H1 (cell line): Measurements from ENCODE around the gene HMGA1.

Experiments used
- ASH2L ChIP-seq: fragments of 200-600, 300-600 bp; sonication (generic); IDR thresholded peaks from one replicate; pipeline ENCODE4 v1.7.1; 2017; ENCODE audit warnings: low read length
- EZH2 ChIP-seq: fragments of 200-600 bp; sonication (generic); IDR thresholded peaks from 2 replicates; pipeline ENCODE4 v1.7.1; 2012; ENCODE audit warnings: low read depth, mild to moderate bottlenecking, moderate library complexity, low read length, inconsistent platforms; ENCODE audit not compliant: severe bottlenecking
- POLR2A ChIP-seq, 2 experiments: IDR thresholded peaks; 1 replicate in 1 of 2; 2 replicates in 1 of 2; pipeline ENCODE4 v1.6.1; 2011; ENCODE audit warnings: low read depth in 2 of 2, low read length in 2 of 2, mild to moderate bottlenecking in 2 of 2; ENCODE audit errors: control extremely low read depth in 1 of 2
- SIN3A ChIP-seq, 2 experiments: IDR thresholded peaks in 1 of 2; conservative IDR thresholded peaks in 1 of 2; 2 replicates each; pipeline ENCODE4 v1.6.1; 2011 to 2012; ENCODE audit warnings: low read length in 2 of 2, improper control_type of control experiment in 1 of 2, low read depth in 1 of 2, mild to moderate bottlenecking in 1 of 2
- TF ChIP-seq, protein P1 (sequence below): IDR thresholded peaks from 2 replicates; pipeline ENCODE4 v1.6.1; 2011; ENCODE audit warnings: low read depth, mild to moderate bottlenecking, low read length; ENCODE audit not compliant: insufficient read depth

DNA sequence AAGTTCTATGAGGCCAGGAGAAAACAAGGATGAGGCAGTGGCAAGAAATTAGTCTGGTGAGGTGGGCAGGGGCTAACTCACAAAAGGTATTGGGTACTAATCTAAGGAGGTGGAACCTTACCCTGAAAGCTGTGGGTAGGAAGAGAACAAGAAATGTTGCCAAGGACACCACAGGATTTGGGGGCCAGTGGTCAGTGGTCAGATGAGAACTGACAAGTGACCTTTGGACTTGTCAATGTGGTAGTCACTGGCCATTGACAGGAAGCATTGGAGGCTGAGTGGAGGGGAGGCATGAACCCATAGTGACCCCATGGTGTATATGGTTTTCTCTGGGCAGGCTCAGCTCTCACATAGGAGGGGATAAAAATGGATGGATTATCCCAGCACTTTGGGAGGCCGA, 37.5 kb downstream of the HMGA1 start:
- TF ChIP-seq POLR2A (IDR thresholded peaks at IDR 0.05; ENCODE audit: control extremely low read depth in 1 of 2, low read depth in 2 of 2, low read length in 2 of 2) (no peak), ASH2L (no peak), SIN3A (conservative IDR thresholded peaks at IDR 0.05 in 1 of 2, IDR thresholded peaks at IDR 0.05 in 1 of 2; ENCODE audit: low read depth in 1 of 2, low read length in 2 of 2) (no peak), EZH2 (no peak)
- TF ChIP-seq, protein P1, sequence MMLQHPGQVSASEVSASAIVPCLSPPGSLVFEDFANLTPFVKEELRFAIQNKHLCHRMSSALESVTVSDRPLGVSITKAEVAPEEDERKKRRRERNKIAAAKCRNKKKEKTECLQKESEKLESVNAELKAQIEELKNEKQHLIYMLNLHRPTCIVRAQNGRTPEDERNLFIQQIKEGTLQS = no peak
